Measurements from ENCODE around the gene GSS.
A peak's percentile ranks its signal among the peaks of the same experiment; 100 is the strongest.
"Not testable (repeated sequence)": the region's sequence is repeated elsewhere in the genome, so short reads cannot be mapped to it uniquely, and the experiment has no call there.

The GSS gene

GRCh38 chr20:34943808-34944567 is 11.6 kb downstream of the GSS start:
- DNase-seq = no peak

DNA sequence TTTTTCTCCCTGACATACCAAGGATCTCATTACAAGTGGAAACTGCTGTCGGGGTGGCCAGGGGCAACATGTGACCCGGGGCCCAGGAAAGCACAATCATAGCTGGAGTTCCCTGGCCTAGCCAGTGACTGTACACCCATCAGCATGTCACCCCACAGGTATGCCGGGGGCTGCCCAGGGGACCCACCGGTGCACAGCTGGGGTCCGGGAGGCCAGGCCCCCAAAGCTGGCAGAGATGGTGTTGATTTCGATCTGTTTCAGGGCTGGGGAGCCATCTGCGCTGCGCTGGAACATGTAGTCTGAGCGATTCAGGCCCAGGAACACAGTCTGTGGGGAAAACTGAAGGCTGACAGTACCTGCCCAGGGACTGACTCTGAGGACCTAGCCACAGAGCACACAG is 13.3 kb downstream of the GSS start:
- no peak for DNase-seq

GRCh38 chr20:34941226-34941625 is 14.4 kb downstream of the GSS start:
- DNase-seq = no peak

- DNase-seq = no peak
These were observed 15.5 kb downstream of the GSS start for GRCh38 chr20:34940081-34940481.

DNA sequence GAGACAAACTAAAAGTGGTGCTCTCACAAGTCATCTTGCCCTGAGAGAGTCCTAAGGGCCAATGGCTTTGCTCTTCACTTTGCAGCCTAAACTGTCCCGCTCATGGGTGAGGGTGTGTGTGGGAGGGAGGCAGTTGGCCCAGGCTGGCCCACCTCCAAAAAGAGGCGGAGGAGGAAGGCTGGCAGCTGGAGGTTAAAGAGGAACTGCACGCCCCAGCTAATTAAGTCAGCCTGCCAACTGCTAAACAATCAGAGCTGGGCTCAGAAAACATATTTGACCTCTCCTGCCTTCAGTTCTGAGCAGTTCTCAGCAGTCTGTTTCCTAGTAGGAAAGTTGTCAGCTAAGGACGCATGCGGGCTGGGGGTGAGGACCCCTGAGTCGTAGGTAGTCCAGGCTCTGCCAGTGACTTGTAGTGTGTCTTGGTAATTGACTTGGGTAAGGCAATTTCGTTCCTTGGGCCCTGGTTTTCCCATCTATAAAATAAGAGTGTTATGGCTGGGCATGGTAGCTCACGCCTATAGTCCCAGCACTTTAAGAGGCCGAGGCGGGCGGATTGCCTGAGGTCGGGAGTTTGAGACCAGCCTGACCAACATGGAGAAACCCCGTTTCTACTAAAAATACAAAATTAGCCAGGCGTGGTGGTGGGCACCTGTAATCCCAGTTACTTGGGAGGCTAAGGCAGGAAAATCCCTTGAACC is 17.0 kb downstream of the GSS start:
- DNase-seq = no peak

DNA sequence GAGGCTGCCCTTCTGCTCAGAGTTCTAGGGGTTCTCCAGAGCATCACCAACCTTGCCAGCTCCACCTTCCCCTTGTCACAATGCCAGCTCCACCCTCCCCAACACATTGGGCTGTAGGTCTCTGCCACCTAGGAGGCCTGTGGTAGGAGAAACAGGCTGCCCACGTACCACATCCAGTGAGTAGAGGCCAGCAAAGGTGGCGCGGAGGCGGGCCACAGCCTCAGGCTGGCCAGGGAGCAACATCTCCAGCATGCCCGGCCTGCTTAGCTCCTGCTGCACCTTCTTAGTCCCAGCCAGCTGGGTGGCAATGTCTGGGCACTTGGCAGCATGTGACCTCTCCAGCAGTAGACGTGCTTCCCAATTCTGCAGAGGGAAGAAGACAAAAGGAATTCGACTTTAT is 23.8 kb downstream of the GSS start:
- no peak for DNase-seq

DNA sequence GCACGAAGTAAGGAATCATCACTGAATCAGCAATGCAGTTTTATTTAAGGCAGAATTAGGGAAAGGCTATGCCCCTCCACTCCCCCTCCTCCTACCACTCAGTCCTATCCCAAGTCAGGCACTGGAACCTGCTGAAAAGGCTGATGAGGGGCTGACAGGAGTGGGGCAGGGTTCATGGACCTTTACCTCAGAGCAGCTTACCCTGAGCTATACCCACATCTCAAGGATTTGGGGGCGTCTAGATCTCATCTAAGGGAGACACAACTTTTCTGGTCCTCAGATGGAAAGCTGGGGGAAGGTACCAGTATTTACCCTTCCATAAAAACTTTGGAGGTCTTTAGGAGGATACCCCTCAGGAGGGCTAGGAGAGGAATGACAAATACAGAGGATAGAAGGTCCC is 27.2 kb downstream of the GSS start:
- DNase-seq = no peak

DNA sequence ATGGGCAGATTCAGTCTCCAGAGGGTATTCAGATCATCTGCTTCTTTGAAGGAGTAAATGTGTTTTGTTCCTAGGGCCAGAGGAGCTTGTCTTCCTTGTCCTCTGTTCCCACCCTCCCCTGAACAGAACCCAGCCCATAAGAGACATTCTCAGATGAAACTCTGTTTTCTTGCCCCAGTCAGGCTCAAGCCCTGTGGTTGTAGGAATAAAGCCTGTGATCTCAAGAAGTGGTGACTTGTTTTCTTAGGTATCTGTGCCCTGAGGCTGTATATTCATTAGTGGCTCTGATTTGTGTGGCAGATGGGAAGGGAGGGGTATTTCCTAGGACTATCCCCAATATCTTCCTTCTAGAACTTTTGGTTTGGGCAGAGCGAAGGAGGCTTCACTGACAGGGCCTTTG is 27.9 kb downstream of the GSS start:
- no peak for DNase-seq

GRCh38 chr20:34926581-34926980 is 29.0 kb downstream of the GSS start:
- DNase-seq = no peak

DNA sequence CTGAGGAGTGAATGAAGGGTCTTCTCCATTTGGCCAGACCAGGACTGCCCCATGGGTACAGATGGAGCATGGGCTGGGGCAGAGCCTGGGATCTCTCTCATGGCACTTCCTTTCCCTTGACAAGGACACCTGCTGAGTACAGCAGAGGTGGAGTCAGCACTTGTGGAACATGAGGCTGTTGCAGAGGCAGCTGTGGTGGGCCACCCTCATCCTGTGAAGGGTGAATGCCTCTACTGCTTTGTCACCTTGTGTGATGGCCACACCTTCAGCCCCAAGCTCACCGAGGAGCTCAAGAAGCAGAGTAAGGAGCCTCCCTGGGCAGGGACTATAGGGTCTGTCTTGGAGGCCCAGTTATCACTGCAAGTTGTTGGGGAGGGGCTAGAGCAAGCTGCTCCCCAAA is 29.6 kb downstream of the GSS start:
- no peak for DNase-seq

GRCh38 chr20:34925341-34925740 is 30.3 kb downstream of the GSS start:
- no peak for DNase-seq

- DNase-seq = no peak
These were observed 32.2 kb downstream of the GSS start for GRCh38 chr20:34923414-34923813.

- peak; percentile 40 for DNase-seq
These were observed 32.8 kb downstream of the GSS start for GRCh38 chr20:34922654-34923381.

DNA sequence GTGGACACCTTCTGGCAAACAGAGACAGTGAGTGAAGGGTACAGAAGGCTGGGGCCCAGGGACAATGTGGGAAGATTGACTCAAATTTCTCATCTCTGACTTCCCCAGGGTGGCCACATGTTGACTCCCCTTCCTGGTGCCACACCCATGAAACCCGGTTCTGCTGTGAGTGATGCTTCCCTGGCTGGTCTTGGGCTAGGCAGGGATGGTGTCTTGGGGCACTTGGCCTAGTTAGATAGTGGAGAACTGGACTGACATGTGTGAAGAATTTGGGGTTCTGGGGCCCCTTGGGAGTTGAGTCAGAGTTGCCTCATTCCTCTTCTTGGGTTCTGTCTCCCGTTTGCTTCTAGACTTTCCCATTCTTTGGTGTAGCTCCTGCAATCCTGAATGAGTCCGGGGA is 34.2 kb downstream of the GSS start:
- no peak for DNase-seq

DNA sequence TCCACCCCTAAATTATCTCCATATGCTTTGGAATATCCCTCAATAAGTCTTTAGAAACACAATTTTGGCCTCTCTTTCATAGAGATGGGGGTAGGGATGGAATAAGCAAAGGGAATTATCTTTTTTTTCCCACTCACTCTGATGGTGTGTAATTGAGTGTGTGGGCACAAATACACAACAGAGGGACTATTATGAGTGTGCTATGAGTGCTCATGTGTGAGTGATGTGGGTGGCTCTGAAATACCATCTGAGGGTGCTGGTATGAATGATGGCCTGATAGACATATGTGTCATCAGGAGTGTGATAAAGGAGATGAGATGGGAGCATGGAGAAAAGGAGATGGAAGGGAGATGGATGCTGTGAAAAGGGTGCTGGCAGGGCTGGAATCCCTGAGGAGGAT is 35.6 kb downstream of the GSS start:
- DNase-seq = no peak

DNA sequence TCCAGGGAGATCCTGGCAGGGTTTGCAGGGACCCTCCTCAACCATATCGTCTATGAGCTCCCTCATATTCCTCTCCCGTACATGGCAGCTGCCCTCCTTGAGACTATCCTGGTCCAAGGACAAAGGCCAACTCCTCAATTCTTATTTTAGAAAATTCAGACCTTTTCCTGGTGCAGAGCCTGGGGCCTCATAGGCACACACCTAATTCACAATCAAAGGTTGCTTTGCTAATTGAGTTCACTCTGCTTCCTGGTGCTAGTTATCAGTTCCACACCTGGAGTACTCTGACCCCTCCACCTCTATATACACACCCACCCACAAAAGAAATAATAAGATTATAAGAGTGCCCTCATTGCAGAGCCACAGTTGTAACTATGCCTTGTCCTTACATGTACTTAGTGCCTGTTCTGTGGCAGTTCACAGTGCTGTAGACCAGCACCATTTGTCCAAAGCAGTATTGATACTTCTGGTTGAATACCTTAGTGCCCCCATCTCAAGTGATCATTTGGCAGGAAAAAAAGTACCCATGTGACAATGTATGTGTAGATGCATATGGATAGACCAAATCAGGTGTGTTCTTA is 38.7 kb downstream of the GSS start:
- DNase-seq = no peak

GRCh38 chr20:34915749-34916455 is 39.7 kb downstream of the GSS start:
- DNase-seq = no peak

GRCh38 chr20:34915131-34915530 is 40.5 kb downstream of the GSS start:
- no peak for DNase-seq

GRCh38 chr20:34907616-34908469 is 47.8 kb downstream of the GSS start:
- DNase-seq = peak; percentile 49

- DNase-seq = no peak
These were observed 51.4 kb downstream of the GSS start for GRCh38 chr20:34904202-34904621.

GRCh38 chr20:34898731-34899130 is 56.9 kb downstream of the GSS start:
- not testable (repeated sequence) for DNase-seq

DNA sequence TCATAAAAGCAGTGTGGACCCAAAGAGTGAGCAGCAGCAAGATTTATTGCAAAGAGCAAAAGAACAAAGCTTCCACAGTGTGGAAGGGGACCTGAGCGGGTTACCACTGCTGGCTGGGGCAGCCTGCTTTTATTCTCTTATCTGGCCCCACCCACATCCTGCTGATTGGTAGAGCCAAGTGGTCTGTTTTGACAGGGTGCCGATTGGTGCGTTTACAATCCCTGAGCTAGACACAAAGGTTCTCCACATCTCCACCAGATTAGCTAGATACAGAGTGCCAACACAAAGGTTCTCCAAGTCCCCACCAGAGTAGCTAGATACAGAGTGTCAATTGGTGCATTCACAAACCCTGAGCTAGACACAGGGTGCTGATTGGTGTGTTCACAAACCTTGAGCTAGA is 57.5 kb downstream of the GSS start:
- DNase-seq = not testable (repeated sequence)

Data from 8988T (cell line).